Liver (tissue), 3 donors: ENCODE results near the gene HSD17B12.

Source experiments
- EGR1 ChIP-seq, 2 donors: IDR thresholded peaks; 2 replicates each; pipeline ENCODE4 v1.6.1; 2016 to 2018; ENCODE audit warnings: antibody characterized with exemption in 2 of 2, low read depth in 2 of 2
- FOXA1 ChIP-seq: IDR thresholded peaks from 2 replicates; pipeline ENCODE4 v1.6.1; 2016; ENCODE audit warnings: antibody characterized with exemption
- GABPA ChIP-seq, 2 donors: IDR thresholded peaks in 1 of 2; conservative IDR thresholded peaks in 1 of 2; 2 replicates each; pipeline ENCODE4 v1.6.1; 2016; ENCODE audit warnings: antibody characterized with exemption in 2 of 2, mild to moderate bottlenecking in 1 of 2, moderate library complexity in 1 of 2
- JUND ChIP-seq, 2 donors: IDR thresholded peaks; 2 replicates each; pipeline ENCODE4 v1.6.1; 2016; ENCODE audit warnings: antibody characterized with exemption in 2 of 2
- NR2F2 ChIP-seq: IDR thresholded peaks from 2 replicates; pipeline ENCODE4 v1.6.1; 2016; ENCODE audit warnings: antibody characterized with exemption
- RAD21 ChIP-seq, 2 donors: IDR thresholded peaks; 2 replicates each; pipeline ENCODE4 v1.6.1; 2016; ENCODE audit warnings: antibody characterized with exemption in 2 of 2, mild to moderate bottlenecking in 2 of 2
- SP1 ChIP-seq: IDR thresholded peaks from 2 replicates; pipeline ENCODE4 v1.6.1; 2018; ENCODE audit warnings: antibody characterized with exemption, mild to moderate bottlenecking
- TAF1 ChIP-seq: conservative IDR thresholded peaks from 2 replicates; pipeline ENCODE4 v1.6.1; 2016; ENCODE audit warnings: antibody characterized with exemption, mild to moderate bottlenecking
- TF ChIP-seq, protein P1 (sequence below): fragments of 150-350 bp; IDR thresholded peaks from 2 replicates; pipeline ENCODE4 v1.5.1; 2017; ENCODE audit warnings: improper control_type of control experiment, low read depth, low read length; ENCODE audit not compliant: missing input control
- TF ChIP-seq, protein P2 (sequence below): IDR thresholded peaks from 2 replicates; pipeline ENCODE4 v1.6.1; 2016; ENCODE audit warnings: antibody characterized with exemption
- TF ChIP-seq, protein P3 (sequence below): IDR thresholded peaks from 2 replicates; pipeline ENCODE4 v1.6.1; 2016; ENCODE audit warnings: antibody characterized with exemption
- TF ChIP-seq, protein P4 (sequence below): IDR thresholded peaks from 2 replicates; pipeline ENCODE4 v1.6.1; 2016; ENCODE audit warnings: antibody characterized with exemption, mild to moderate bottlenecking
- donor health status: healthy.
- donor health status: healthy.

DNA sequence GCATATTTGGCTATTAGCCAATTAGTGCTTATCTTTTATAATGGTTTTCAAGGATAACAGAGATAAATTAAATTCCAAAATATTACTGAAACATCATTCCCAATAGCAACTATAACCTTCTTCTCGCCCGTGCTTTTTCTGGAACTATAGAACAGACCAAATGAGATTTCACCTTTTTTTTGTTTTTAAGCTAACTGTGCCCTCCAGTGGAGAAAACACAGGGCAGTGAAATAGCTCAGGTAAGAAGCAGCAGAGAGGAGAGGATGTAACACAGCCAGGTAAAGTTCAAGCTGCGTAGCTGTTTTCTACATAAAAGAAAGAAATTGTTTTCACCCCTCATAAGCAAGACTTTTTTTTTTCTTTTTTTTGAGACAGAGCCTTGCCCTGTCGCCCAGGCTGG is 28.2 kb downstream of the HSD17B12 start:
- TF ChIP-seq, protein P1, sequence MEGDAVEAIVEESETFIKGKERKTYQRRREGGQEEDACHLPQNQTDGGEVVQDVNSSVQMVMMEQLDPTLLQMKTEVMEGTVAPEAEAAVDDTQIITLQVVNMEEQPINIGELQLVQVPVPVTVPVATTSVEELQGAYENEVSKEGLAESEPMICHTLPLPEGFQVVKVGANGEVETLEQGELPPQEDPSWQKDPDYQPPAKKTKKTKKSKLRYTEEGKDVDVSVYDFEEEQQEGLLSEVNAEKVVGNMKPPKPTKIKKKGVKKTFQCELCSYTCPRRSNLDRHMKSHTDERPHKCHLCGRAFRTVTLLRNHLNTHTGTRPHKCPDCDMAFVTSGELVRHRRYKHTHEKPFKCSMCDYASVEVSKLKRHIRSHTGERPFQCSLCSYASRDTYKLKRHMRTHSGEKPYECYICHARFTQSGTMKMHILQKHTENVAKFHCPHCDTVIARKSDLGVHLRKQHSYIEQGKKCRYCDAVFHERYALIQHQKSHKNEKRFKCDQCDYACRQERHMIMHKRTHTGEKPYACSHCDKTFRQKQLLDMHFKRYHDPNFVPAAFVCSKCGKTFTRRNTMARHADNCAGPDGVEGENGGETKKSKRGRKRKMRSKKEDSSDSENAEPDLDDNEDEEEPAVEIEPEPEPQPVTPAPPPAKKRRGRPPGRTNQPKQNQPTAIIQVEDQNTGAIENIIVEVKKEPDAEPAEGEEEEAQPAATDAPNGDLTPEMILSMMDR: peak; percentile 31
- no peak for TF ChIP-seq SP1
- TF ChIP-seq, protein P2, sequence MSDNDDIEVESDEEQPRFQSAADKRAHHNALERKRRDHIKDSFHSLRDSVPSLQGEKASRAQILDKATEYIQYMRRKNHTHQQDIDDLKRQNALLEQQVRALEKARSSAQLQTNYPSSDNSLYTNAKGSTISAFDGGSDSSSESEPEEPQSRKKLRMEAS: no peak
- TF ChIP-seq EGR1 (IDR thresholded peaks at IDR 0.05; ENCODE audit: low read depth in 2 of 2): no peak
- TF ChIP-seq, protein P3, sequence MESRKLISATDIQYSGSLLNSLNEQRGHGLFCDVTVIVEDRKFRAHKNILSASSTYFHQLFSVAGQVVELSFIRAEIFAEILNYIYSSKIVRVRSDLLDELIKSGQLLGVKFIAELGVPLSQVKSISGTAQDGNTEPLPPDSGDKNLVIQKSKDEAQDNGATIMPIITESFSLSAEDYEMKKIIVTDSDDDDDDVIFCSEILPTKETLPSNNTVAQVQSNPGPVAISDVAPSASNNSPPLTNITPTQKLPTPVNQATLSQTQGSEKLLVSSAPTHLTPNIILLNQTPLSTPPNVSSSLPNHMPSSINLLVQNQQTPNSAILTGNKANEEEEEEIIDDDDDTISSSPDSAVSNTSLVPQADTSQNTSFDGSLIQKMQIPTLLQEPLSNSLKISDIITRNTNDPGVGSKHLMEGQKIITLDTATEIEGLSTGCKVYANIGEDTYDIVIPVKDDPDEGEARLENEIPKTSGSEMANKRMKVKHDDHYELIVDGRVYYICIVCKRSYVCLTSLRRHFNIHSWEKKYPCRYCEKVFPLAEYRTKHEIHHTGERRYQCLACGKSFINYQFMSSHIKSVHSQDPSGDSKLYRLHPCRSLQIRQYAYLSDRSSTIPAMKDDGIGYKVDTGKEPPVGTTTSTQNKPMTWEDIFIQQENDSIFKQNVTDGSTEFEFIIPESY: no peak
- TF ChIP-seq, protein P4, sequence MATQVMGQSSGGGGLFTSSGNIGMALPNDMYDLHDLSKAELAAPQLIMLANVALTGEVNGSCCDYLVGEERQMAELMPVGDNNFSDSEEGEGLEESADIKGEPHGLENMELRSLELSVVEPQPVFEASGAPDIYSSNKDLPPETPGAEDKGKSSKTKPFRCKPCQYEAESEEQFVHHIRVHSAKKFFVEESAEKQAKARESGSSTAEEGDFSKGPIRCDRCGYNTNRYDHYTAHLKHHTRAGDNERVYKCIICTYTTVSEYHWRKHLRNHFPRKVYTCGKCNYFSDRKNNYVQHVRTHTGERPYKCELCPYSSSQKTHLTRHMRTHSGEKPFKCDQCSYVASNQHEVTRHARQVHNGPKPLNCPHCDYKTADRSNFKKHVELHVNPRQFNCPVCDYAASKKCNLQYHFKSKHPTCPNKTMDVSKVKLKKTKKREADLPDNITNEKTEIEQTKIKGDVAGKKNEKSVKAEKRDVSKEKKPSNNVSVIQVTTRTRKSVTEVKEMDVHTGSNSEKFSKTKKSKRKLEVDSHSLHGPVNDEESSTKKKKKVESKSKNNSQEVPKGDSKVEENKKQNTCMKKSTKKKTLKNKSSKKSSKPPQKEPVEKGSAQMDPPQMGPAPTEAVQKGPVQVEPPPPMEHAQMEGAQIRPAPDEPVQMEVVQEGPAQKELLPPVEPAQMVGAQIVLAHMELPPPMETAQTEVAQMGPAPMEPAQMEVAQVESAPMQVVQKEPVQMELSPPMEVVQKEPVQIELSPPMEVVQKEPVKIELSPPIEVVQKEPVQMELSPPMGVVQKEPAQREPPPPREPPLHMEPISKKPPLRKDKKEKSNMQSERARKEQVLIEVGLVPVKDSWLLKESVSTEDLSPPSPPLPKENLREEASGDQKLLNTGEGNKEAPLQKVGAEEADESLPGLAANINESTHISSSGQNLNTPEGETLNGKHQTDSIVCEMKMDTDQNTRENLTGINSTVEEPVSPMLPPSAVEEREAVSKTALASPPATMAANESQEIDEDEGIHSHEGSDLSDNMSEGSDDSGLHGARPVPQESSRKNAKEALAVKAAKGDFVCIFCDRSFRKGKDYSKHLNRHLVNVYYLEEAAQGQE: no peak
- no peak for TF ChIP-seq FOXA1
- TF ChIP-seq JUND (IDR thresholded peaks at IDR 0.05): no peak
- no peak for TF ChIP-seq GABPA (IDR thresholded peaks at IDR 0.05 in 1 of 2, conservative IDR thresholded peaks at IDR 0.05 in 1 of 2)
- peak; percentile 62 to 73 for TF ChIP-seq RAD21 (IDR thresholded peaks at IDR 0.05)
- TF ChIP-seq NR2F2: no peak
- no peak for TF ChIP-seq TAF1
